ENCODE data around the gene HAPSTR1.
"Not testable (repeated sequence)": the region's sequence is repeated elsewhere in the genome, so short reads cannot be mapped to it uniquely, and the experiment has no call there.

HAPSTR1 gene

GRCh38 chr16:9090960-9091866 is at the start of gene HAPSTR1:
Gene HAPSTR1, plus strand, starts transcription at chr16:9091644. Its CDS starts 401 bp downstream, at chr16:9092045.
- FAIRE-seq: no peak

GRCh38 chr16:9042533-9042932 is 48.9 kb upstream of the HAPSTR1 start:
- no peak for FAIRE-seq

- no peak for FAIRE-seq
Measured at GRCh38 chr16:9042964-9043680, 48.3 kb upstream of the HAPSTR1 start.

GRCh38 chr16:9045562-9045961 is 45.9 kb upstream of the HAPSTR1 start:
- not testable (repeated sequence) for FAIRE-seq

GRCh38 chr16:9046667-9047055 is 44.8 kb upstream of the HAPSTR1 start:
- FAIRE-seq: no peak

- FAIRE-seq: no peak
Measured at GRCh38 chr16:9047689-9048301, 43.6 kb upstream of the HAPSTR1 start.

- no peak for FAIRE-seq
Measured at GRCh38 chr16:9048302-9048700, 43.1 kb upstream of the HAPSTR1 start.

- FAIRE-seq: no peak
Measured at GRCh38 chr16:9049241-9049640, 42.2 kb upstream of the HAPSTR1 start.

GRCh38 chr16:9050102-9050830 is 41.2 kb upstream of the HAPSTR1 start:
- FAIRE-seq: no peak

GRCh38 chr16:9053006-9053601 is 38.3 kb upstream of the HAPSTR1 start:
- FAIRE-seq: no peak

- FAIRE-seq: no peak
Measured at GRCh38 chr16:9054460-9054859, 37.0 kb upstream of the HAPSTR1 start.

- no peak for FAIRE-seq
Measured at GRCh38 chr16:9055115-9055514, 36.3 kb upstream of the HAPSTR1 start.

GRCh38 chr16:9055661-9056060 is 35.8 kb upstream of the HAPSTR1 start:
- no peak for FAIRE-seq

GRCh38 chr16:9056061-9056460 is 35.4 kb upstream of the HAPSTR1 start:
- FAIRE-seq: no peak

- FAIRE-seq: no peak
Measured at GRCh38 chr16:9058211-9058610, 33.2 kb upstream of the HAPSTR1 start.

- FAIRE-seq: no peak
Measured at GRCh38 chr16:9060225-9060624, 31.2 kb upstream of the HAPSTR1 start.

- no peak for FAIRE-seq
Measured at GRCh38 chr16:9061358-9061813, 30.1 kb upstream of the HAPSTR1 start.

GRCh38 chr16:9062301-9062700 is 29.1 kb upstream of the HAPSTR1 start:
- FAIRE-seq: no peak

- FAIRE-seq: no peak
Measured at GRCh38 chr16:9065077-9065476, 26.4 kb upstream of the HAPSTR1 start.

GRCh38 chr16:9068886-9069285 is 22.6 kb upstream of the HAPSTR1 start:
- no peak for FAIRE-seq

GRCh38 chr16:9070254-9070653 is 21.2 kb upstream of the HAPSTR1 start:
- no peak for FAIRE-seq

- FAIRE-seq: no peak
Measured at GRCh38 chr16:9071377-9071776, 20.1 kb upstream of the HAPSTR1 start.
